Measurements from ENCODE around the gene BCL7B.

Gene BCL7B

GRCh38 chr7:73577627-73578341 is 20.3 kb upstream of the BCL7B start:
- Histone ChIP-seq H3K27me3 (ENCODE audit: low read depth, low read length) (no peaks in the 10 kb centered on the region), H3K9ac (ENCODE audit: low read length) (peak overlapping the region; percentile 88), H3K4me1 (ENCODE audit: low read length) (peaks cover 20% of the 10 kb centered on the region), H3K4me3 (ENCODE audit: low read length) (peak overlapping the region; percentile 86), H3K27ac (ENCODE audit: low read length) (peak overlapping the region; percentile 73), H4K20me1 (ENCODE audit: insufficient read depth, low read length) (peaks cover 15% of the 10 kb centered on the region; the same call in 1 of the 2 replicates), H3K36me3 (replicated peaks; ENCODE audit: low read depth, low read length) (peaks cover 23% of the 10 kb centered on the region), H2AFZ (ENCODE audit: low read depth, low read length) (no peak overlapping the region; the same call in 1 of the 2 replicates), H3K9me3 (ENCODE audit: insufficient read depth, low read length) (no peaks in the 10 kb centered on the region), H3K79me2 (ENCODE audit: low read length) (peaks cover 40% of the 10 kb centered on the region), H3K4me2 (ENCODE audit: low read length) (peak overlapping the region; percentile 77)
- TF ChIP-seq CTCF (IDR thresholded peaks at IDR 0.05; ENCODE audit: low read depth, low read length) (no peak), EZH2phosphoT487 (IDR thresholded peaks at IDR 0.05; ENCODE audit: low read depth) (no peak)

GRCh38 chr7:73573791-73574190 is 16.3 kb upstream of the BCL7B start:
- Histone ChIP-seq H3K27ac (ENCODE audit: low read length) (no peak overlapping the region), H3K4me2 (ENCODE audit: low read length) (no peak overlapping the region), H3K9ac (ENCODE audit: low read length) (no peak overlapping the region), H2AFZ (ENCODE audit: low read depth, low read length) (no peak overlapping the region), H4K20me1 (ENCODE audit: insufficient read depth, low read length) (peaks cover 15% of the 10 kb centered on the region; the same call in 1 of the 2 replicates), H3K4me1 (ENCODE audit: low read length) (peaks cover 8% of the 10 kb centered on the region; the same call in 1 of the 2 replicates), H3K79me2 (ENCODE audit: low read length) (peaks cover 40% of the 10 kb centered on the region), H3K27me3 (ENCODE audit: low read depth, low read length) (no peaks in the 10 kb centered on the region), H3K4me3 (ENCODE audit: low read length) (no peak overlapping the region), H3K36me3 (replicated peaks; ENCODE audit: low read depth, low read length) (peaks cover 53% of the 10 kb centered on the region), H3K9me3 (ENCODE audit: insufficient read depth, low read length) (no peaks in the 10 kb centered on the region)
- TF ChIP-seq EZH2phosphoT487 (IDR thresholded peaks at IDR 0.05; ENCODE audit: low read depth) (no peak), CTCF (IDR thresholded peaks at IDR 0.05; ENCODE audit: low read depth, low read length) (no peak)

GRCh38 chr7:73573276-73573675 is 15.8 kb upstream of the BCL7B start:
- Histone ChIP-seq H3K9me3 (ENCODE audit: insufficient read depth, low read length) (no peaks in the 10 kb centered on the region), H3K9ac (ENCODE audit: low read length) (no peak overlapping the region), H3K79me2 (ENCODE audit: low read length) (peaks cover 38% of the 10 kb centered on the region), H3K36me3 (replicated peaks; ENCODE audit: low read depth, low read length) (peaks cover 53% of the 10 kb centered on the region), H3K4me3 (ENCODE audit: low read length) (no peak overlapping the region), H4K20me1 (ENCODE audit: insufficient read depth, low read length) (peaks cover 15% of the 10 kb centered on the region; the same call in 1 of the 2 replicates), H2AFZ (ENCODE audit: low read depth, low read length) (no peak overlapping the region), H3K27ac (ENCODE audit: low read length) (no peak overlapping the region), H3K4me2 (ENCODE audit: low read length) (no peak overlapping the region), H3K27me3 (ENCODE audit: low read depth, low read length) (no peaks in the 10 kb centered on the region), H3K4me1 (ENCODE audit: low read length) (peaks cover 8% of the 10 kb centered on the region; the same call in 1 of the 2 replicates)
- TF ChIP-seq EZH2phosphoT487 (IDR thresholded peaks at IDR 0.05; ENCODE audit: low read depth), result no peak
- no peak for TF ChIP-seq CTCF (IDR thresholded peaks at IDR 0.05; ENCODE audit: low read depth, low read length)

- TF ChIP-seq EZH2phosphoT487 (IDR thresholded peaks at IDR 0.05; ENCODE audit: low read depth) (no peak), CTCF (IDR thresholded peaks at IDR 0.05; ENCODE audit: low read depth, low read length) (no peak)
- H3K79me2 ChIP-seq (ENCODE audit: low read length), result peaks cover 33% of the 10 kb centered on the region
Measured at GRCh38 chr7:73572767-73573186, 15.3 kb upstream of the BCL7B start.

More at GRCh38 chr7:73572767-73573186, 15.3 kb upstream of the BCL7B start:
- no peak overlapping the region for H2AFZ ChIP-seq (ENCODE audit: low read depth, low read length)
- no peak overlapping the region for H3K9ac ChIP-seq (ENCODE audit: low read length)
- H3K4me3 ChIP-seq (ENCODE audit: low read length), result no peak overlapping the region
- H3K4me1 ChIP-seq (ENCODE audit: low read length), result peaks cover 8% of the 10 kb centered on the region; the same call in 1 of the 2 replicates
- H3K27me3 ChIP-seq (ENCODE audit: low read depth, low read length), result no peaks in the 10 kb centered on the region
- no peaks in the 10 kb centered on the region for H3K9me3 ChIP-seq (ENCODE audit: insufficient read depth, low read length)
- no peak overlapping the region for H3K4me2 ChIP-seq (ENCODE audit: low read length)
- H4K20me1 ChIP-seq (ENCODE audit: insufficient read depth, low read length), result peaks cover 15% of the 10 kb centered on the region; the same call in 1 of the 2 replicates
- no peak overlapping the region for H3K27ac ChIP-seq (ENCODE audit: low read length)
- H3K36me3 ChIP-seq (replicated peaks; ENCODE audit: low read depth, low read length), result peaks cover 53% of the 10 kb centered on the region

Data from OCI-LY3 (cell line).